K562 (cell line): ENCODE results near the gene ARNT2. TPM values are rescaled to one million over a fixed set of nuclear protein-coding genes. Genes with fewer than 3 reads are reported as not detected.

Experiments
- ATAC-seq: fragments of 200-7000 bp; cut with Tn5 transposase; 3 replicates; pipeline ENCODE4 v1.9.1; 2020; ENCODE audit warnings: moderate library complexity
- BruUV-seq: library from RNA; stranded (reverse); fragments of 400-500 nt; replicated peaks from 2 replicates; lab custom pipeline; 2021; lab: Mats Ljungman, UMichigan
- CTCF ChIA-PET: fragments of 300-600 bp; formaldehyde crosslinking; extraction: SDS; loops from one replicate; lab custom pipeline; 2021; ENCODE audit warnings: low intra/inter-chr PET ratio; lab: Yijun Ruan, JAX
- POLR2A ChIA-PET: fragments of 300-600, 350-650 bp; sonication (Branson Sonifier 250); formaldehyde crosslinking; extraction: SDS; loops from one replicate; lab custom pipeline; 2021; ENCODE audit warnings: antibody characterized with exemption, inconsistent platforms; lab: Yijun Ruan, JAX
- DNase-seq, 4 experiments: peaks; one replicate each; pipeline versions ENCODE4 v3.0.0 to v3.0.0-alpha.2; 2011 to 2018; ENCODE audit warnings: low spot score in 3 of 4, mixed read lengths in 3 of 4; ENCODE audit errors: extremely low read depth in 1 of 4
- FAIRE-seq: peaks from 2 replicates; lab custom pipeline; 2011; peaks lifted over from hg19 to GRCh38; lab: Jason Lieb, UNC
- H2AFZ ChIP-seq: 2 replicates; pipeline ENCODE4 v1.6.0; 2011; ENCODE audit warnings: low read depth, low read length, control low read depth, inconsistent platforms
- H3K27ac ChIP-seq: fragments of 200-600 bp; 3 replicates; pipeline ENCODE4 v1.8.0; 2011; ENCODE audit warnings: low read depth, mild to moderate bottlenecking, control low read depth, inconsistent platforms, low read length, moderate library complexity, mixed read lengths; ENCODE audit errors: extremely low read depth
- H3K27me3 ChIP-seq, 2 experiments: fragments of 300-600 bp in 1 of 2; 2 replicates in 1 of 2; 3 replicates in 1 of 2; pipeline versions ENCODE4 v1.6.0 to v1.8.0; 2011; ENCODE audit warnings: inconsistent platforms in 2 of 2, low read length in 2 of 2, mild to moderate bottlenecking in 1 of 2, mixed read lengths in 1 of 2, moderate library complexity in 1 of 2; ENCODE audit not compliant: control insufficient read depth in 2 of 2, insufficient read depth in 2 of 2
- H3K36me3 ChIP-seq: fragments of 300-600 bp; 3 replicates; pipeline ENCODE4 v1.8.0; 2011; ENCODE audit warnings: mild to moderate bottlenecking, low read length, inconsistent platforms; ENCODE audit not compliant: control insufficient read depth, insufficient read depth
- H3K4me1 ChIP-seq, 2 experiments: fragments of 200-600 bp in 1 of 2; replicated peaks in 1 of 2; 2 replicates in 1 of 2; 3 replicates in 1 of 2; pipeline versions ENCODE4 v1.5.1 to v1.8.0; 2011; ENCODE audit warnings: inconsistent platforms in 2 of 2, low read length in 2 of 2, mild to moderate bottlenecking in 1 of 2, mixed read lengths in 1 of 2, moderate library complexity in 1 of 2; ENCODE audit not compliant: control insufficient read depth in 2 of 2, insufficient read depth in 2 of 2
- H3K4me2 ChIP-seq: 2 replicates; pipeline ENCODE4 v1.6.1; 2011; ENCODE audit warnings: low read length, control low read depth, inconsistent platforms, mixed read lengths; ENCODE audit not compliant: insufficient read depth
- H3K4me3 ChIP-seq: fragments of 200-600 bp; sonication (generic), shearing (Covaris generic); 2 replicates; pipeline ENCODE4 v1.5.1; 2016; ENCODE audit warnings: control low read depth, inconsistent platforms
- H3K79me2 ChIP-seq: fragments of 200-600 bp; 3 replicates; pipeline ENCODE4 v1.8.0; 2011; ENCODE audit warnings: low read length, inconsistent platforms; ENCODE audit not compliant: control insufficient read depth, insufficient read depth
- H3K9ac ChIP-seq, 2 experiments: 2 replicates each; pipeline versions ENCODE4 v1.6.0 to v1.6.1; 2011; ENCODE audit warnings: low read depth in 2 of 2, low read length in 2 of 2, control low read depth in 1 of 2, inconsistent platforms in 1 of 2, mild to moderate bottlenecking in 1 of 2, mixed read lengths in 1 of 2; ENCODE audit not compliant: insufficient read depth in 1 of 2
- H3K9me1 ChIP-seq: one replicate; pipeline ENCODE4 v1.6.0; 2011; ENCODE audit warnings: inconsistent platforms, mild to moderate bottlenecking, low read length, moderate library complexity; ENCODE audit not compliant: control insufficient read depth, insufficient read depth
- H3K9me3 ChIP-seq: replicated peaks from 2 replicates; pipeline ENCODE4 v1.5.1; 2011; ENCODE audit warnings: low read depth, low read length, inconsistent platforms; ENCODE audit not compliant: control insufficient read depth, insufficient read depth
- H4K20me1 ChIP-seq: replicated peaks from 2 replicates; pipeline ENCODE4 v1.6.1; 2011; ENCODE audit warnings: low read length, inconsistent platforms, mixed read lengths; ENCODE audit not compliant: control insufficient read depth, insufficient read depth
- AFF4 ChIP-seq: sonication (generic); formaldehyde crosslinking; IDR thresholded peaks from 2 replicates; pipeline ENCODE4 v1.8.0; 2023; ENCODE audit warnings: mild to moderate bottlenecking, missing genetic modification reagents
- BCL6 ChIP-seq: fragments of 250-450 bp; sonication (Bioruptor Pico); IDR thresholded peaks from 2 replicates; pipeline ENCODE4 v1.4.0; 2020
- BRCA1 ChIP-seq, 2 experiments: fragments of 450-650 bp in 1 of 2; sonication (generic) in 1 of 2; formaldehyde crosslinking in 1 of 2; IDR thresholded peaks; 2 replicates each; pipeline versions ENCODE4 v1.5.0 to v1.6.1; 2017 to 2020; ENCODE audit warnings: mild to moderate bottlenecking in 1 of 2, missing genetic modification reagents in 1 of 2
- CREM ChIP-seq: IDR thresholded peaks from 2 replicates; pipeline ENCODE4 v1.6.1; 2014; ENCODE audit warnings: antibody characterized with exemption, low read depth
- ELF2 ChIP-seq: fragments of 250-450 bp; sonication (Bioruptor Pico); IDR thresholded peaks from 2 replicates; pipeline ENCODE4 v1.5.0; 2021; ENCODE audit warnings: mild to moderate bottlenecking
- HNRNPH1 ChIP-seq: fragments of 200-400 bp; formaldehyde crosslinking; optimal IDR thresholded peaks from 2 replicates; pipeline ENCODE3; 2017; ENCODE audit warnings: low read depth, mild to moderate bottlenecking, low read length, moderate library complexity
- MLX ChIP-seq, 2 experiments: fragments of 450-650 bp in 1 of 2; sonication (generic) in 1 of 2; formaldehyde crosslinking; conservative IDR thresholded peaks; 2 replicates each; pipeline versions ENCODE4 v1.4.0 to v1.8.1; 2020 to 2022; ENCODE audit warnings: mild to moderate bottlenecking in 1 of 2, missing genetic modification reagents in 1 of 2
- POLR3G ChIP-seq: IDR thresholded peaks from 2 replicates; pipeline ENCODE4 v1.6.1; 2011; ENCODE audit not compliant: insufficient read length, insufficient replicate concordance; ENCODE audit errors: extremely low read depth
- TCF3 ChIP-seq: sonication (generic); formaldehyde crosslinking; IDR thresholded peaks from 2 replicates; pipeline ENCODE4 v1.4.0; 2020; ENCODE audit warnings: mild to moderate bottlenecking, missing genetic modification reagents
- WGBS: fragments of 100-300 bp; shearing (Covaris generic); methylation state at CpG from one replicate; pipeline ENCODE4 v1.1.6; 2016; ENCODE audit warnings: low coverage, mixed read lengths; ENCODE audit not compliant: insufficient coverage; ENCODE audit errors: missing lambda C conversion rate; 5-methylcytosine and 5-hydroxymethylcytosine counted together
- in situ Hi-C: fragments of 300-500 bp; cut with MboI; formaldehyde crosslinking; loops from 4 replicates; pipeline ENCODE4 v1.15.0; 2018; ENCODE audit warnings: inconsistent platforms, mixed read lengths
- intact Hi-C: fragments of 100-400 bp; cut with micrococcal nuclease; formaldehyde crosslinking; loops from 2 replicates; pipeline ENCODE4 v1.14.2; 2022
- polyA plus RNA-seq, 8 experiments: library from polyadenylated mRNA; depleted of rRNA in 4 of 8; stranded (reverse) in 5 of 8; unstranded in 3 of 8; fragments of >200 nt; fragmentation: Nextera tagmentation in 2 of 8; fragmentation: Illumina TruSeq in 1 of 8; extraction: Ambion mirVana in 2 of 8; extraction: Trizol in 1 of 8; gene quantifications; 2 replicates each; pipeline versions ENCODE4 v1.2.1 to v1.2.3, GENCODE V29; 2011 to 2014; ENCODE audit warnings: inconsistent platforms in 1 of 8, missing spikeins in 1 of 8
- total RNA-seq, 7 experiments: library from RNA; depleted of rRNA in 6 of 7; stranded (reverse); fragments of >200 nt in 6 of 7; fragmentation: Illumina TruSeq in 2 of 7; extraction: Trizol in 2 of 7; gene quantifications; 2 replicates each; pipeline versions ENCODE4 v1.2.1 to v1.2.3, GENCODE V29; 2011 to 2021; ENCODE audit warnings: low replicate concordance in 1 of 7
- TF ChIP-seq, protein P1 (sequence below), 2 experiments: fragments of 250-450 bp in 1 of 2; fragments of 450-650 bp in 1 of 2; sonication (Bioruptor Pico) in 1 of 2; IDR thresholded peaks; 2 replicates each; pipeline versions ENCODE4 v1.6.1 to v1.8.0; 2016 to 2021; ENCODE audit warnings: mild to moderate bottlenecking in 2 of 2, moderate library complexity in 2 of 2, missing compliant biosample characterization in 1 of 2, missing genetic modification characterization in 1 of 2

The ARNT2 gene
- total and polyA plus RNA-seq, 9 of the 15 experiments (the other 6 are each of a cell fraction or from before 2014, with no cell fraction given), result 0.01 TPM; not detected in 8

DNA sequence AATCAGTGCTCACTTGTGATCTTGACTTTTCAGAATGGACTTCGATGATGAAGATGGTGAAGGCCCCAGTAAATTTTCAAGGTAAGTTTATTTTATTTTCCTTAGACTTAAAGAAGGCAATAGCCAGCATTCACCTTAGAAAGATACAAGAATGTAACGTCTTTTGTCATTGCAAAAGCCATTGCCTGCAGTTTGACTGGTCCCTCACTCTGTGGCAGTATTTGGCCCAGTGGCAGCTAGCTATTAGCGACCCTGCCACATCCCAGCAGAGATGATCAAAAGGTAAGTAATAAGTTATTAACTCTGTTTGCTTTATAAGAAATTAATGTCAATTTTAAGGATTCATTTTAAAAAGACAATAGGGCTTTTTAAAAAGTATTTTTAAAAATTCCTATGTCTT lies 53.7 kb downstream of the ARNT2 start:
- Histone ChIP-seq H2AFZ (no peak overlapping the region), H3K27ac (no peak overlapping the region), H3K4me3 (no peak overlapping the region), H3K79me2 (no peaks in the 10 kb centered on the region), H4K20me1 (no peaks in the 10 kb centered on the region), H3K4me2 (no peak overlapping the region), H3K4me1 (no peaks in the 10 kb centered on the region), H3K9me1 (no peaks in the 10 kb centered on the region), H3K27me3 (peaks cover 5 to 31% of the 10 kb centered on the region in 2 experiments; a peak in 3 of 5 replicates), H3K9ac (no peak overlapping the region), H3K36me3 (no peaks in the 10 kb centered on the region), H3K9me3 (no peaks in the 10 kb centered on the region)
- ATAC-seq, result no peak
- no peak for FAIRE-seq
- POLR2A ChIA-PET, result no interaction called here
- intact Hi-C loops (loop anchor here (5.0 kb wide), 2 partner anchors 649 to 809 kb away; no protein-coding TSS in a partner anchor), in situ Hi-C loops (loop anchor here (5.0 to 25.0 kb wide), 4 partner anchors 319 to 807 kb away; partner anchors contain the start of gene CEMIP)
- DNase-seq, result no peak
- CTCF ChIA-PET, result no interaction called here
- TF ChIP-seq MLX (CRISPR knock-in tag; conservative IDR thresholded peaks at IDR 0.05), result no peak
- 0% methylated on average over 3 of the region's 3 CpGs for WGBS
- no TSS peak for BruUV-seq

- no TSS peak for BruUV-seq
- H3K27me3 ChIP-seq, result peaks cover 5 to 26% of the 10 kb centered on the region in 2 experiments; a peak in 3 of 5 replicates
- no peak overlapping the region for H2AFZ ChIP-seq
- FAIRE-seq (no peak), ATAC-seq (no peak), DNase-seq (no peak)
- in situ Hi-C loops (loop anchor here (5.0 to 25.0 kb wide), 4 partner anchors 319 to 806 kb away; partner anchors contain the start of gene CEMIP), intact Hi-C loops (loop anchor here (5.0 kb wide), 2 partner anchors 649 to 809 kb away; no protein-coding TSS in a partner anchor)
- H3K9me3 ChIP-seq, result no peaks in the 10 kb centered on the region
- H3K9me1 ChIP-seq, result no peaks in the 10 kb centered on the region
- H3K4me2 ChIP-seq, result no peak overlapping the region
- no peaks in the 10 kb centered on the region for H3K36me3 ChIP-seq
- no peaks in the 10 kb centered on the region for H3K4me1 ChIP-seq
- no peak overlapping the region for H3K27ac ChIP-seq
- CTCF ChIA-PET, result no interaction called here
- H3K4me3 ChIP-seq, result no peak overlapping the region
- 0% methylated on average over 2 of the region's 2 CpGs for WGBS
- no peak overlapping the region for H3K9ac ChIP-seq
- H4K20me1 ChIP-seq, result no peaks in the 10 kb centered on the region
- H3K79me2 ChIP-seq, result no peaks in the 10 kb centered on the region
- POLR2A ChIA-PET, result no interaction called here
- no peak for TF ChIP-seq ELF2 (CRISPR knock-in tag)
- no peak for TF ChIP-seq BRCA1 (IDR thresholded peaks at IDR 0.05)
- no peak for TF ChIP-seq BRCA1 (CRISPR knock-in tag; IDR thresholded peaks at IDR 0.05)
- TF ChIP-seq, protein P1, sequence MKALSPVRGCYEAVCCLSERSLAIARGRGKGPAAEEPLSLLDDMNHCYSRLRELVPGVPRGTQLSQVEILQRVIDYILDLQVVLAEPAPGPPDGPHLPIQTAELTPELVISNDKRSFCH (CRISPR knock-in tag; IDR thresholded peaks at IDR 0.05), result no peak
- TF ChIP-seq, protein P1 (tag; IDR thresholded peaks at IDR 0.05), result no peak
- TF ChIP-seq CREM, result no peak
- TF ChIP-seq BCL6 (CRISPR knock-in tag), result no peak
- no peak for TF ChIP-seq POLR3G
- no peak for TF ChIP-seq TCF3
- TF ChIP-seq AFF4 (CRISPR knock-in tag), result no peak
- TF ChIP-seq HNRNPH1, result no peak
Observed at GRCh38 chr15:80458580-80458979, 54.4 kb downstream of the ARNT2 start.
